ENCODE data around the gene PGF. TPM values are rescaled to one million over a fixed set of nuclear protein-coding genes. Genes with fewer than 3 reads are reported as not detected.

Gene PGF
- polyA plus RNA-seq, 1 donor (not counting 4 experiments of a cell fraction or from before 2014, with no cell fraction given) = 16.5 TPM

GRCh38 chr14:74963705-74964271, 8.4 kb upstream of the PGF start:
- TF ChIP-seq, protein P1, sequence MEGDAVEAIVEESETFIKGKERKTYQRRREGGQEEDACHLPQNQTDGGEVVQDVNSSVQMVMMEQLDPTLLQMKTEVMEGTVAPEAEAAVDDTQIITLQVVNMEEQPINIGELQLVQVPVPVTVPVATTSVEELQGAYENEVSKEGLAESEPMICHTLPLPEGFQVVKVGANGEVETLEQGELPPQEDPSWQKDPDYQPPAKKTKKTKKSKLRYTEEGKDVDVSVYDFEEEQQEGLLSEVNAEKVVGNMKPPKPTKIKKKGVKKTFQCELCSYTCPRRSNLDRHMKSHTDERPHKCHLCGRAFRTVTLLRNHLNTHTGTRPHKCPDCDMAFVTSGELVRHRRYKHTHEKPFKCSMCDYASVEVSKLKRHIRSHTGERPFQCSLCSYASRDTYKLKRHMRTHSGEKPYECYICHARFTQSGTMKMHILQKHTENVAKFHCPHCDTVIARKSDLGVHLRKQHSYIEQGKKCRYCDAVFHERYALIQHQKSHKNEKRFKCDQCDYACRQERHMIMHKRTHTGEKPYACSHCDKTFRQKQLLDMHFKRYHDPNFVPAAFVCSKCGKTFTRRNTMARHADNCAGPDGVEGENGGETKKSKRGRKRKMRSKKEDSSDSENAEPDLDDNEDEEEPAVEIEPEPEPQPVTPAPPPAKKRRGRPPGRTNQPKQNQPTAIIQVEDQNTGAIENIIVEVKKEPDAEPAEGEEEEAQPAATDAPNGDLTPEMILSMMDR (optimal IDR thresholded peaks at IDR 0.05 in 1 of 3, IDR thresholded peaks at IDR 0.05 in 1 of 3, conservative IDR thresholded peaks at IDR 0.05 in 1 of 3; ENCODE audit: extremely low read depth in 1 of 3, insufficient read depth in 2 of 3, low read length in 3 of 3) = no peak
- no peak for TF ChIP-seq EZH2 (IDR thresholded peaks at IDR 0.05; ENCODE audit: low read length)
- DNase-seq (ENCODE audit: low read depth, low spot score) = no peak
- dilution Hi-C loops (cut with MboI; ENCODE audit: extremely low pct_ligation_motif_present, low sequenced_read_pairs) = no loop called here

DNA sequence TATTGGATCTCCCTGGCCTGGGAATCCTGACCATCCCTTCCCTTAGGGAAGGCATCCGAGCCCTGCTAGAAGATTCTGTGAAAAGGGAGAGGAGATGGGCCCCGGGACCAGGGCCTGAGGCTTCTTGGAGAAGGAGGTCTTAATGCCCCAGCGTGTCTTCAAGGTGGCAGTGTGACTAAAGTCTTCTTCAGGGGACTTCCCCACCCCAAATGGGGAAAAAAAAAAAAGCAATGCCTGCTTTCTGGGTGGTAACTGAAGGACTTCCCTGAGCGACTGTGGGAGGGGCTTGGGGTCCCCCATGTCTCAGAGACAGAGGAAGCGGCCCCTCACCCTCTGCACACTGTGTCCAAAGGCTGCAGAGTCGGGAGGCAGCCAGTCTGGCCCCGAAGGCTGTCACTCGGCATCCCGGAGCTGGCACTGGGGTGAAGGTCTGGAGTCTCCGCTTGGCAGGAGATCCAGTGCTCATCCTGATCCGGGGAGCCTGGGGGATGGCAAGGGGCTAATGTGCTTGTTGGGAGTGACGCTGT, 7.8 kb upstream of the PGF start:
- TF ChIP-seq, protein P1 (optimal IDR thresholded peaks at IDR 0.05 in 1 of 3, IDR thresholded peaks at IDR 0.05 in 1 of 3, conservative IDR thresholded peaks at IDR 0.05 in 1 of 3; ENCODE audit: extremely low read depth in 1 of 3, insufficient read depth in 2 of 3, low read length in 3 of 3) = no peak
- TF ChIP-seq EZH2 (IDR thresholded peaks at IDR 0.05; ENCODE audit: low read length) = no peak
- dilution Hi-C loops (cut with MboI; ENCODE audit: extremely low pct_ligation_motif_present, low sequenced_read_pairs) = no loop called here
- no peaks in the 10 kb centered on the region for H3K27me3 ChIP-seq (ENCODE audit: control insufficient read depth, extremely low read depth, insufficient read depth, low read length)
- no peak overlapping the region for H3K27ac ChIP-seq (ENCODE audit: control insufficient read depth, insufficient read depth, low read length)
- H3K4me2 ChIP-seq (ENCODE audit: control insufficient read depth, extremely low read depth, insufficient read depth, low read depth, low read length) = no peak overlapping the region
- H3K79me2 ChIP-seq (ENCODE audit: control insufficient read depth, insufficient read depth, low read length) = no peaks in the 10 kb centered on the region
- H3K36me3 ChIP-seq (ENCODE audit: control insufficient read depth in 2 of 2, extremely low read depth in 1 of 2, insufficient read depth in 2 of 2, low read length in 2 of 2) = no peaks in the 10 kb centered on the region
- FAIRE-seq (no peak), DNase-seq (ENCODE audit: low read depth, low spot score) (no peak)
- no peaks in the 10 kb centered on the region for H3K9me1 ChIP-seq (ENCODE audit: control insufficient read depth, extremely low read depth, insufficient read depth, low read length)
- no peaks in the 10 kb centered on the region for H3K9me3 ChIP-seq (ENCODE audit: control insufficient read depth, low read depth, low read length)
- H3K9ac ChIP-seq (ENCODE audit: control insufficient read depth, extremely low read depth, insufficient read depth, low read length) = no peak overlapping the region
- no peak overlapping the region for H3K4me3 ChIP-seq (ENCODE audit: control insufficient read depth in 2 of 3, extremely low read depth in 1 of 3, insufficient read depth in 2 of 3, low read depth in 1 of 3, low read length in 3 of 3)
- no peaks in the 10 kb centered on the region for H4K20me1 ChIP-seq (ENCODE audit: control insufficient read depth, extremely low read depth, insufficient read depth, low read length)
- peaks cover 61% of the 10 kb centered on the region for H3K4me1 ChIP-seq (ENCODE audit: control insufficient read depth, extremely low read depth, insufficient read depth, low read length)
- H2AFZ ChIP-seq (ENCODE audit: control insufficient read depth, low read length) = no peak overlapping the region

More at GRCh38 chr14:74963705-74964271, 8.4 kb upstream of the PGF start:
- H3K27me3 ChIP-seq (ENCODE audit: control insufficient read depth, extremely low read depth, insufficient read depth, low read length) = no peaks in the 10 kb centered on the region
- no peak overlapping the region for H3K4me3 ChIP-seq (ENCODE audit: control insufficient read depth in 2 of 3, extremely low read depth in 1 of 3, insufficient read depth in 2 of 3, low read depth in 1 of 3, low read length in 3 of 3)
- FAIRE-seq = peak; percentile 58
- no peaks in the 10 kb centered on the region for H3K36me3 ChIP-seq (ENCODE audit: control insufficient read depth in 2 of 2, extremely low read depth in 1 of 2, insufficient read depth in 2 of 2, low read length in 2 of 2)
- H3K4me2 ChIP-seq (ENCODE audit: control insufficient read depth, extremely low read depth, insufficient read depth, low read depth, low read length) = peak overlapping the region; percentile 65
- no peaks in the 10 kb centered on the region for H3K9me3 ChIP-seq (ENCODE audit: control insufficient read depth, low read depth, low read length)
- no peak overlapping the region for H2AFZ ChIP-seq (ENCODE audit: control insufficient read depth, low read length)
- H3K27ac ChIP-seq (ENCODE audit: control insufficient read depth, insufficient read depth, low read length) = peak overlapping the region; percentile 84
- no peaks in the 10 kb centered on the region for H3K79me2 ChIP-seq (ENCODE audit: control insufficient read depth, insufficient read depth, low read length)
- H3K4me1 ChIP-seq (ENCODE audit: control insufficient read depth, extremely low read depth, insufficient read depth, low read length) = peaks cover 61% of the 10 kb centered on the region
- H3K9me1 ChIP-seq (ENCODE audit: control insufficient read depth, extremely low read depth, insufficient read depth, low read length) = no peaks in the 10 kb centered on the region
- no peak overlapping the region for H3K9ac ChIP-seq (ENCODE audit: control insufficient read depth, extremely low read depth, insufficient read depth, low read length)
- H4K20me1 ChIP-seq (ENCODE audit: control insufficient read depth, extremely low read depth, insufficient read depth, low read length) = no peaks in the 10 kb centered on the region

Measured in keratinocyte (primary cell).